ENCODE measurements around the gene SNRNP70. TPM values are rescaled to one million over a fixed set of nuclear protein-coding genes. Genes with fewer than 3 reads are reported as not detected.
"Not testable (repeated sequence)": the region's sequence is repeated elsewhere in the genome, so short reads cannot be mapped to it uniquely, and the experiment has no call there.

SNRNP70 gene, protein sequence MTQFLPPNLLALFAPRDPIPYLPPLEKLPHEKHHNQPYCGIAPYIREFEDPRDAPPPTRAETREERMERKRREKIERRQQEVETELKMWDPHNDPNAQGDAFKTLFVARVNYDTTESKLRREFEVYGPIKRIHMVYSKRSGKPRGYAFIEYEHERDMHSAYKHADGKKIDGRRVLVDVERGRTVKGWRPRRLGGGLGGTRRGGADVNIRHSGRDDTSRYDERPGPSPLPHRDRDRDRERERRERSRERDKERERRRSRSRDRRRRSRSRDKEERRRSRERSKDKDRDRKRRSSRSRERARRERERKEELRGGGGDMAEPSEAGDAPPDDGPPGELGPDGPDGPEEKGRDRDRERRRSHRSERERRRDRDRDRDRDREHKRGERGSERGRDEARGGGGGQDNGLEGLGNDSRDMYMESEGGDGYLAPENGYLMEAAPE
- 138 and 189 TPM in 2 replicates for total RNA-seq (2014; rRNA removed; shearing (Covaris generic))

DNA sequence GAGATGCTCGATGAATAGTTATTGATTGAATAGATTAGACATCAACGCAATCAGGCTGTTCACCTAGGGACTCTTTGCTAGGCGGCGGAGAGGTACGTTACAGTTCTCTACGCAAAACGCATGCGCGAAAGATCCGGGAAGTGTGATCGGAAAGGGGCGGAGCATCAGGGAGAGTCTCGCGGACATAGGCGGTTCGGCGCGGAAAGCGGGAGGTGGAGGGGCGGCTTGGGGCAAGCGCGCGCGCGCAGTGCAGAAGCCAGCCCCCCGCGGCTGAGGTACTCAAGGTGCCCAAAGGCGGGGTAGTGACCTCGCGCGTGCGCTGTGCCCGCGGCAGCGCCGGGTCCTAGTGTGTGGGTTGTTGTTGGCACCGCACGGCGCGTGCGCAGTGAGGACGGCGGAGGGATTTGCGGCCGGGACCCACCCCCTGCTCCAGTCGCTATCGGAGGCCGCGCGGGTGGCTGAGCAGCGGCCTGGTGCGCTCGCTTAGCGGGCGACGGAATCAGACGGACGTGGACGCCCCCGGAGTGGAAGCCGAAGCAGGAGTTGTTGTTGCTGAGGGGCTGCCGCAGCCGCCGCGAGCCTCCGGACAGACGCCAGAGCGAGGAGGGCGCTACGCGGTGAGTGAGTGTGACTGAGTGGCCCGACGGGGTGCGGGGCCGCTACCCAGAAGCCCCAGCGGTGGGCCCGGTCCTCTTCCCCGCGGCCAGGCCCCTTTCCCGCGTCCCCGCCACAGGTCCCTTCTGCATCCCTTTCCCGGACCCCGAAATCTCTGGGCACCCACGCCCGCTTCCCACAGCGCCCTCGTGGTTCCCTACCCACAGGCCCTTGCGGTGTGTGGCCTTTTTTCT lies at the start of gene SNRNP70:
Gene SNRNP70, plus strand, starts transcription at position 432 of the 848 bp plus-strand sequence. CDS start 964 bp downstream, outside the sequence.
- DNase-seq (ENCODE audit: low spot score), result peak; percentile 99

DNA sequence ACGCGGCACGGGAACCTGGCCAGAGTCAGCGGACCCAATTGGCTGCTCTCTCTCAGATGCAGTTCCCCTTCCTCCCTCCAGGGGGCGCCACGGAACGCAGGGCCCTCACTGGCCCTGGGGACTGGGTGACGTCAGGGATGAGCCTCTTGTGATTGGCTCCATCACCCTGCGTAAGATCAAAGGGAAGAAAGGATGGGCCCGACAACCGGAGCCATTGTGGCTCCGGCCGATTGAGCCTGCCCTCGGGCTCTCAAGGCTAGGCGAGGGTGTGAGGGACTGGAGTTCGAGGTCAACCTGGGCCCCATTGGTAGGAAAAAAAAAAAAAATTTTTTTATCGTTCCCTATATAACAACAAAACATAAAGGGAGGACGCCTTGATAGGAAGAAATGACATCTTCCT lies 48.4 kb upstream of the SNRNP70 start, which contains the start of gene CGB1:
Gene CGB1, minus strand, starts transcription at position 81 of the 400 bp plus-strand sequence. CDS start 184 bp downstream, outside the sequence.
- DNase-seq (ENCODE audit: low spot score), result not testable (repeated sequence)

DNA sequence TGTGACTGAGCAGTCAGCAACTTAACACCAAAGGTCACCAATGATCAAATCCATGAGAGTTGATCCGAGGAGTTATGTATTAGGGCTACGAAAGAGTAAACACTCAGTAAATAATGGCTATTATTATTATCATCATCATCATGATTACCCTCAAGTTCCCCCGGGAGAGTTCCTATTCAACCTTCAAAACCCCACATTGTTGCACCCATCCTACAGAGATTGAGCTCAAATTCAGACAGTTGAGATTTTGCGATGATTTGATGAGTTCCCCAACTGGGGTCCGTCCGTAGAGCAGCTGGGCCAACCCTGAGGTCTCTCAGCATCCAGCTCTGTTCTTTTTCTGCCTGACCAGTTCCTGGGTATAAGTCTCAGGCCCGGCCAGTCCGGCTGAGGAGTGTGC lies 47.1 kb upstream of the SNRNP70 start:
- not testable (repeated sequence) for DNase-seq (ENCODE audit: low spot score)

DNA sequence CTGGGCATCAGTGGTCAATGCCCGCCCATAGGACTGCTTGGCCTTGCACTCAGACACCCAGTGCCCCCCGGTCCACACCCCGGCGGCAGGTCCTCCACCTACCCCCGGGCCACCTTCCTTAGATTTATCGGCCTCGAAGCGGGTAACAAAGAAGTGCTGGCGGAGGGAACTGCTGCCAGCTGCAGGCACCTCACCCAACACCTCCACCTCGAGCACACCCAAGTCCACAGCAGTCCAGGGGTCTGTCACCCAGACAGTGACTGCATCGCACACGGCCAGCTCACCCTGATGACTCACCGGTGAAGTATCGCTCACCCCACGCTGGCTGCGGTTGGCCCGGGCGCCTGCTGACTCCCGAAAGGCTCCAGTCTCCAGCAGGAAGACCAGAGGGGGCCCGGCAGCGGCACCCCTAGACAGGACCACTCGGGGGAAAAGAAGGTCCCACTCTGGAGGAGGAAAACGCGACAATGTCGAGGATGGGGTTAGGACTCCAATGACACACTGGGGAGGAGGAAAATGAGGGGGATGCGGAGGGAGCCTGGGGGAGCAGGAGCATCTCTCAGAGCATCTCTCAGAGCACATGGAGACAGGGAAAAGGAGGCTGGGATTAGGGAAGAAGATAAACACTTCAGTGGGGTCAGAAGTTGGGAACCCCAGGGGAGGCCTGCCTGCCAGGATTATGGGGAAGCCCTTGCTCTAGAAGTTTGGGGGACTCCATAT lies 46.5 kb upstream of the SNRNP70 start:
- peak; percentile 87 for DNase-seq (ENCODE audit: low spot score)

DNA sequence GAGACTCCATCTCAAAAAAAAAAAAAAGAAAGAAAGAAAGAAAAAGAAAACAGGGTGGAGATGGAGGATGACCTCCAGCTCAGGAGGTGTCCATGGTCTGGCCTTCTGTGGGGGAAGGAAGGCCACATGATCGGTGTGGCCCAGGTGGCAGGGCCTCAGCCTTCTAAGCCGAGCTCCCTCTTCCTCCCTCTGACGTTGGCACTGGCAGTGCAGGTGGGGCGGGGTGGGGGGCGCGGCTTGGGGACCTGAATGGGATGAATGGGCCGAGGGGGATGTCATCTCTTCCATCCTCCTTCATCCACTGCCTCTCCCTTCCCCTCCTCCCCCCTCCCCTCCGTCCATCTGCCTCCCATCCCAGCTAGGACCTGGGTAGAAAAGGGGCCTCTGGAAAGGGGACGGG lies 45.5 kb upstream of the SNRNP70 start:
- DNase-seq (ENCODE audit: low spot score), result not testable (repeated sequence)

DNA sequence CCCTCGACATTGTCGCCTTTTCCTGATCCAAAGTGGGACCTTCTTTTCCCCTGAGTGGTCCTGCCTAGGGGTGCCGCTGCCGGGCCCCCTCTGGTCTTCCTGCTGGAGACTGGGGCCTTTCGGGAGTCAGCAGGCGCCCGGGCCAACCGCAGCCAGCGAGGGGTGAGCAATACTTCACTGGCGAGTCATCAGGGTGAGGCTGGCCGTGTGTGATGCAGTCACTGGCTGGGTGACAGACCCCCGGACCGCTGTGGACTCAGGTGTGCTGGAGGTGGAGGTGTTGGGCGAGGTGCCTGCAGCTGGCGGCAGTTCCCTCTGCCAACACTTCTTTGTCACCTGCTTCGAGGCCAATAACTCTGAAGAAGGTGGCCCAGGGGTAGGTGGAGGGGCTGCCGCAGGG lies 43.1 kb upstream of the SNRNP70 start:
- DNase-seq (ENCODE audit: low spot score), result no peak

DNA sequence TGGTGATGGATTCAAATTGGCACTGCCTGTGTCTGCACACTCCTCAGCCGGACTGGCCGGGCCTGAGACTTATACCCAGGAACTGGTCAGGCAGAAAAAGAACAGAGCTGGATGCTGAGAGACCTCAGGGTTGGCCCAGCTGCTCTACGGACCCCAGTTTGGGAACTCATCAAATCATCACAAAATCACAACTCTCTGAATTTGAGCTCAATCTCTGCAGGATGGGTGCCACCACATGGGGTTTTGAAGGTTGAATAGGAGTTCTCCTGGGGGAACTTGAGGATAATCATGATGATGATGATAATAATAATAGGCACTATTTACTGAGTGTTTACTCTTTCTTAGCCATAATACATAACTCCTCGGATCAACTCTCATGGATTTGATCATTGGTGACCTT lies 42.6 kb upstream of the SNRNP70 start:
- DNase-seq (ENCODE audit: low spot score), result not testable (repeated sequence)

DNA sequence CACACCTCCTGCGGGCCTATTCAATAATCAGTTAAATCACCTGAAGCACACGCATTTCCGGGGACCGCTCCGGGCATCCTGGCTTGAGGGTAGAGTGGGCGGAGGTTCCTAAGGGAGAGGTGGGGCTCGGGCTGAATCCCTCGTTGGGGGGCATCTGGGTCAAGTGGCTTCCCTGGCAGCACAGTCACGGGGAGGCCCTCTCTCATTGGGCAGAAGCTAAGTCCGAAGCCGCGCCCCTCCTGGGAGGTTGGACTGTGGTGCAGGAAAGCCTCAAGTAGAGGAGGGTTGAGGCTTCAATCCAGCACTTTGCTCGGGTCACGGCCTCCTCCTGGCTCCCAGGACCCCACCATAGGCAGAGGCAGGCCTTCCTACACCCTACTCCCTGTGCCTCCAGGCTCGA lies 41.7 kb upstream of the SNRNP70 start, which contains the start of gene CGB5:
Gene CGB5, plus strand, starts transcription at position 301 of the 400 bp plus-strand sequence. CDS start 362 bp downstream, outside the sequence.
- DNase-seq (ENCODE audit: low spot score), result not testable (repeated sequence)

DNA sequence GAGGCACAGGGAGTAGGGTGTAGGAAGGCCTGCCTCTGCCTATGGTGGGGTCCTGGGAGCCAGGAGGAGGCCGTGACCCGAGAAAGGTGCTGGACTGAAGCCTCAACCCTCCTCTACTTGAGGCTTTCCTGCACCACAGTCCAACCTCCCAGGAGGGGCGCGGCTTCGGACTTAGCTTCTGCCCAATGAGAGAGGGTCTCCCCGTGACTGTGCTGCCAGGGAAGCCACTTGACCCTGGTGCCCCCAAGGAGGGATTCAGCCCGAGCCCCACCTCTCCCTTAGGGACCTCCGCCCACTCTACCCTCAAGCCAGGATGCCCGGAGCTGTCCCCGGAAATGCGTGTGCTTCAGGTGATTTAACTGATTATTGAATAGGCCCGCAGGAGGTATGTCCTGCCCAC lies 36.2 kb upstream of the SNRNP70 start, which contains the start of gene CGB8:
Gene CGB8, minus strand, starts transcription at position 101 of the 400 bp plus-strand sequence. CDS start 372 bp downstream, outside the sequence.
- DNase-seq (ENCODE audit: low spot score), result not testable (repeated sequence)

DNA sequence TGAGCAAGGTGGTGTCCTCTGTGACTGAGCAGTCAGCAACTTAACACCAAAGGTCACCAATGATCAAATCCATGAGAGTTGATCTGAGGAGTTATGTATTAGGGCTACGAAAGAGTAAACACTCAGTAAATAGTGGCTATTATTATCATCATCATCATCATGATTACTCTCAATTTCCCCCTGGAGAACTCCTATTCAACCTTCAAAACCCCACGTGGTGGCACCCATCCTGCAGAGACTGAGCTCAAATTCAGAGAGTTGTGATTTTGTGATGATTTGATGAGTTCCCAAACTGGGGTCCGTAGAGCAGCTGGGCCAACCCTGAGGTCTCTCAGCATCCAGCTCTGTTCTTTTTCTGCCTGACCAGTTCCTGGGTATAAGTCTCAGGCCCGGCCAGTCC lies 35.4 kb upstream of the SNRNP70 start:
- not testable (repeated sequence) for DNase-seq (ENCODE audit: low spot score)

DNA sequence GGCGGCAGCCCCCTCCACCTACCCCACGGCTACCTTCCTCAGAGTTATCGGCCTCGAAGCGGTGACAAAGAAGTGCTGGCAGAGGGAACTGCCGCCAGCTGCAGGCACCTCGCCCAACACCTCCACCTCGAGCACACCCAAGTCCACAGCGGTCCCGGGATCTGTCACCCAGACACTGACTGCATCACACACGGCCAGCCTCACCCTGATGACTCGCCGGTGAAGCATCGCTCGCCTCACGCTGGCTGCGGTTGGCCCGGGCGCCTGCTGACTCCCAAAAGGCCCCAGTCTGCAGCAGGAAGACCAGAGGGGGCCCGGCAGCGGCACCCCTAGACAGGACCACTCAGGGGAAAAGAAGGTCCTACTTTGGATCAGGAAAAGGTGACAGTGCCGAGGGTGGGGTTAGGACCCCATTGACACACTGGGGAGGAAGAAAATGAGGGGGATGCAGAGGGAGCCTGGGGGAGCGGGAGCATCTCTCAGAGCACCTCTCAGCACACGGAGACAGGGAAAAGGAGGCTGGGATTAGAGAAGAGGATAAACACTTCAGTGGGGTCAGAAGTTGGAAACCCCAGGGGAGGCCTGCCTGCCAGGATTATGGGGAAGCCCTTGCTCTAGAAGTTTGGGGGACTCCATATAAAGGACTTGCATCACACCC lies 34.7 kb upstream of the SNRNP70 start:
- DNase-seq (ENCODE audit: low spot score), result peak; percentile 60

DNA sequence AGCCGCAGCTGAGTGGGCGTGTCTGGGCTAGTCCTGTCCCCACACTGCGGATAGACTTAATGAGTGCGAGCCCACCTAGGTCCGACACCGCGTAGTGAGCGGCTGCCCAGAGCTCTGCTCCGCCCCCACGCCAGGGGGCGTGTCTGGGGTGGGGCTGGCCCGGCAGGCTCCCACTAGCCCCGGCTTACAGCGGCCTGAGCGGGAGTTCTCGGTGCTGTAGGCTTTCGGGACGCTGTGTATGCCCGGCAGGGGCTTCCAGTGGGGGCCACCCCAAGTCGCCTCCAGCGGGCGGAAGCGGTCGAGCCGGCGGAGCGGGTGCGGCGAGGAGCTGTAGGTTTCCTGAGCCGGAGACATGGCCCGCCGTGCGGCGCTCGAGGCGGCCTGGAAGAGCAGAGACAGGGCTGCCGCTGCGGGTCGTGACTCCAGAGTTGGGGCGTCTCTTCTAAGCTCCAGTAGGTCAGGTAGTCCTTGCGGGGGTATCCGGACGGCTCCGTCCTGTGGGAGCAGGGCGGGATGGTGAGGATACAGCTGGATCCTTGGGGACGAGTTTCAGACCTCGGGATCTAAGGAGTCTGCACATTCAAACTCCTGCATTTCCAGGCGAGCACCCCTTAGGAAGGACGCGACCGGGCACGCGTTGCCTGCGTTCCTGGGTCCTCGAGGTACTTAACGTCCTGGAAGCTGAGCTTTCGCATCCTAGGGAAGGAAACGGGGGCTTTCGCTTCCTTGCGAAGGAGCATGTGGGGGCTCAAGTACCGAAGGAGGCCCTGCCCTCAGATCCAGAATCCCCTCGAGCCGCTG lies 28.9 kb upstream of the SNRNP70 start:
- DNase-seq (ENCODE audit: low spot score), result peak; percentile 37

DNA sequence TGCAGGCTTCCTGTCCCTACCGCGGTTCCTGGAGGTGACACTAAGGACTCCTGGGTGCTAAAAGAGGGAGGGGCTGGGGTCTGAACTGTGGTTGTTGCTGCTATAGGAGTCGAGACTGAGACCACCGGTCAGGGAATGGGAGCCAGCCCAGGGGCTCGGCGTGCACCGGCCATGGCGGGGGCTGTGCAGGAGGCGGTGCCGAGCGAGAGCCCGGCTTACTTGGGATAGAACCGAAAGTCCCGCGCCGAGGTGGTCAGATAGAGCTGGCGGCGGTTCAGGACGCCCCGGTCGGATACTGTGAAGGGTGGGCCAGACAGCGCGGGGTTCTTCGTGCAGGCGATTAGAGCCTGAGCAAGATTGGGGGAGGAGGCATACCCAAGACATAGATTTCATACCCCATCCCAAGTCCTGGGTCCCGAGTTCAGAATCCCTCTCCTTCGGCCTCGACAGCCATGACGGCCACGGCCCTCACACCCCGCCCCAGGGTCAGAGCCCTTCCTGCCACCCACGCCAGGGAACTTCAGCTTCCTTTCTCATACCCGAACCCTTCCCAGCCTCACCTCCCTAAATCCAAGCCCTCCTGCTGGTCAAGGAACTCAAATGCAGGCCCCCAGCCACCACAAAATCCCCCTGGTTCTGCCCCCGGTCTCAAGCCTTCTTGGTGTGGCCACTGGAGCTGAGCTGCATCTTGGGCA lies 28.2 kb upstream of the SNRNP70 start:
- DNase-seq (ENCODE audit: low spot score), result not testable (repeated sequence)

DNA sequence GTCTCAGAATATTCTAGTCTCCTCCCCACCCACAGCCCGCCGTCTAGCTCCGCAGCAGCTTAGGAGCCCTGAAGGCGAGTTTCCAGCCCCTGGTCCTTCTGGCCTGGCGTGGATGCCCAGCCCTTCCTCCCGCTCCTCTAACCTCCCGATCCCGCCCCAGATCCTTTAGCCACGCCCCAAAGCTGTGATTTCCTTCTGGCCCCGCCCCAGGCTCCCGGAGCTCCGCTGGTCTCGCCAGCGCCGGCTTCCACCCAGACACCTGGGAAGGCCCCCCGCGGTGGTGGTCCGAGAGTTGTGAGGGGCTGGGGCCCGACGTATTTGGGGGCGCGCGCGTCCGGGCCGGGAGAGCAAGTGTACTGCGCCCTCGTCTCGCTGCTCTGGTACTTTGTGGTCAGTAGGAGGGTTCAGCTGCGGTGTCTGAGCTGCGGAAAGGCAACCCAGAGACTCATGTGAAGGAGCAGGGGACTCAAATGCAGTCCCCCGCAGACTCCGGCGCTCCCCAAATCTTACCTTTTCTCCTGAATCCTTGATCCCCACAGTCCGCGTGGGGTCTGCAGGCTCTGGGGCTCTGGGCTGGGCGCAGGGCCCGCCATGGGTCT lies 27.5 kb upstream of the SNRNP70 start, which contains the start of gene CGB7:
Gene CGB7, minus strand, starts transcription at position 114 of the 599 bp plus-strand sequence. CDS start 2,374 bp downstream, outside the sequence.
- no peak for DNase-seq (ENCODE audit: low spot score)

DNA sequence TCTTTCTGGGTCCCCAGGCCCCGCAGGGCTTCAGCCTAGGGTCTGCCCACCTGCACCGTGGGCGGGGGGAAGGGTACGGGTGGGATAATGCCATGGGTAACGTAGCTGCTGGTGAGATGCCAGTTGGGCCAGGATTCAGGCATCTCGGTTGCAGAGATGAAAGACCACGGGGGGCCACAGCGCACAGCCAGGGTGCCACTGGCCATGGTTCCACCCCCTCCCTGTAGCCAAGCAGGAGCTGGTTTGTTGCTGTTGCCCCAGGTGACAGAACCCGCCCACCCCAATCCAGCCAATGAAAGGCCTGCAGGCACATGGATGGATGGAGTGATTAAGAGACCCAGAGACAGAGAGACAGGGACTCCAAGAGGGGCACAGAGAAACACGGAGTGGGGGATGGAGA lies 26.7 kb upstream of the SNRNP70 start:
- DNase-seq (ENCODE audit: low spot score), result no peak

DNA sequence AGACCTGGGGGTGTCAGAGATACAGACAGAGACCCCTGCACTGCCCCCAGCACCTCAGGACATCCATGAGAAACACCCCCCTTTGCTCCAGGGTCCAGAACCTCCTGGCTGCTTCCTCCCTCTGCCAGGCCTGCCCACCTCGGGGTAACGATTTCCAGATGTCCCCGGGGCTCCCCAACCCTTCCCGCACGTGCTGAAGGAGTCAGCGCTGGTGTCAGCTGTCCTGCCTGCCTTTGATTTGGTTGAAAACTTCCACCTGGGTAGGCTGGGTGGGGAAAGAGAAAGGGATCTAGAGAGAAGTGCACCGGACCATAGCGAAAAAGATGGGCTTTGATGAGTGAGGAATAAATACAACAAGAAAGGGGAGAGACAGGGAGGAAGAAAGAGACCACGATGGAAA lies 26.2 kb upstream of the SNRNP70 start:
- DNase-seq (ENCODE audit: low spot score), result no peak

DNA sequence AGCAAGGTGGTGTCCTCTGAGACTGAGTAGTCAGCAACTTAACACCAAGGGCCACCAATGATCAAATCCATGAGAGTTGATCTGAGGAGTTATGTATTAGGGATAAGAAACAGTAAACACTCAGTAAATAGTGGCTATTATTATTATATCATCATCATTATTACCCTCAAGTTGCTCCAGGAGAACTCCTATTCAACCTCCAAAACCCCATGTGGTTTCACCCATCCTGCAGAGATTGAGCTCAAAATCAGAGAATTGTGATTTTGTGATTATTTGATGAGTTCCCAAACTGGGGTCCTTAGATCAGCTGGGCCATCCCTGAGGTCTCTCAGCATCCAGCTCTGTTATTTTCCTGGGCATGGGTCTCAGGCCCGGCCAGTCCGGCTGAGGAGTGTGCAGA lies 24.3 kb upstream of the SNRNP70 start:
- no peak for DNase-seq (ENCODE audit: low spot score)

DNA sequence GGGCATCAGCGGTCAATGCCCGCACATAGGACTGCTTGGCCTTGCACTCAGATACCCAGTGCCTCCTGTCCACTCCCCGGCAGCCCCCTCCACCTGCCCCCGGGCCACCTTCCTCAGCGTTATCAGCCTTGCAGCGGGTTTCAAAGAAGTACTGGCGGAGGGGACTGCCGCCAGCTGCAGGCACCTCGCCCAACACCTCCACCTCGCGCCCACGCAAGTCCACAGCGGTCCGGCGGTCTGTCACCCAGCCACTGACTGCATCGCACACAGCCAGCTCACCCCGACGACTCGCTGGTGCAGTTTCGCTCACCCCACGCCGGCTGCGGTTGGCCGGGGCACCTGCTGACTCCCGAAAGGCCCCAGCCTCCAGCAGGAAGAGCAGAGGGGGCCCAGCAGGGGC lies 23.8 kb upstream of the SNRNP70 start:
- DNase-seq (ENCODE audit: low spot score), result no peak

Data from H4 (cell line).